GM12864 (cell line): ENCODE measurements around the gene EPHB3.

ENCODE experiments used
- DNase-seq: peaks from one replicate; pipeline ENCODE4 v3.0.0-alpha.2; 2011; ENCODE audit warnings: low read depth
- H3K4me3 ChIP-seq: 2 replicates; pipeline ENCODE4 v1.5.1; 2011; ENCODE audit warnings: mild to moderate bottlenecking, low read depth, low read length, control low read depth
- TF ChIP-seq, protein P1 (sequence below): IDR thresholded peaks from 2 replicates; pipeline ENCODE4 v1.5.1; 2011; ENCODE audit warnings: low read depth, mild to moderate bottlenecking, moderate library complexity, low read length, control low read depth, inconsistent platforms; ENCODE audit errors: missing control alignments

The EPHB3 gene

DNA sequence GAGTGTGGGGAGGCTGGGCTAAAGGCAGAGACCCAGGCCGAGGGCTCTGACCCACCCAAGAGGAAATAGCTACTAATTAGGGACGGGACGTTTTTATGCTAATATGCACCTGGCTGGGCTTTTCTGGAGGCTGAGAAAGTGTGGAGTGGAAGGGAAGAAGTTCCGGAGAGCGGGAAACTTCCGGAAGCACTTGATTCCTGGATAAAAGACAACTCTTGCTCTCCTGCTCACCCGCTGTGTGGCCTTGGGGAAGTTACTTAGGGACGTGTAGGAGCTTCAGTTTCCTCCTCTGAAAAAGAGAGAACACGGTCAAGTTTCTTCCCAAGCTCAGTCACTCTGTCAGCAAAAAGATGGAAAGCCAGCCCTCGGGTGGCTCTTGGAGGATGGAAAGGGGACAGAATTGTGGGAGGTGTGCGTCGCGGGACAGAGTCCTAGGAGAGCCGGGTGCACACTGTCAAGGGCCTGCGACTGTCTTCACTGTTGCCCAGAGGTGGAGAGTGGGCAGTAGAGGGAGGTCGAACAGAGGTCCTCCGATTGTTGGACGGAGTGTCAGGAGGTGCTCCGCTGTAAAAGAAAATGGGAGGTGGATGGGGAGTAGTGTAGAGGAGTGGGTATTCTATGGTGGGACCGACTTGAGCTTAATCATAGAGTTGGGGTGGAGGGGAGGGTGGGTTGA lies 43.2 kb downstream of the EPHB3 start:
- no peak for DNase-seq
- TF ChIP-seq, protein P1, sequence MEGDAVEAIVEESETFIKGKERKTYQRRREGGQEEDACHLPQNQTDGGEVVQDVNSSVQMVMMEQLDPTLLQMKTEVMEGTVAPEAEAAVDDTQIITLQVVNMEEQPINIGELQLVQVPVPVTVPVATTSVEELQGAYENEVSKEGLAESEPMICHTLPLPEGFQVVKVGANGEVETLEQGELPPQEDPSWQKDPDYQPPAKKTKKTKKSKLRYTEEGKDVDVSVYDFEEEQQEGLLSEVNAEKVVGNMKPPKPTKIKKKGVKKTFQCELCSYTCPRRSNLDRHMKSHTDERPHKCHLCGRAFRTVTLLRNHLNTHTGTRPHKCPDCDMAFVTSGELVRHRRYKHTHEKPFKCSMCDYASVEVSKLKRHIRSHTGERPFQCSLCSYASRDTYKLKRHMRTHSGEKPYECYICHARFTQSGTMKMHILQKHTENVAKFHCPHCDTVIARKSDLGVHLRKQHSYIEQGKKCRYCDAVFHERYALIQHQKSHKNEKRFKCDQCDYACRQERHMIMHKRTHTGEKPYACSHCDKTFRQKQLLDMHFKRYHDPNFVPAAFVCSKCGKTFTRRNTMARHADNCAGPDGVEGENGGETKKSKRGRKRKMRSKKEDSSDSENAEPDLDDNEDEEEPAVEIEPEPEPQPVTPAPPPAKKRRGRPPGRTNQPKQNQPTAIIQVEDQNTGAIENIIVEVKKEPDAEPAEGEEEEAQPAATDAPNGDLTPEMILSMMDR = no peak
- H3K4me3 ChIP-seq = no peak overlapping the region

DNA sequence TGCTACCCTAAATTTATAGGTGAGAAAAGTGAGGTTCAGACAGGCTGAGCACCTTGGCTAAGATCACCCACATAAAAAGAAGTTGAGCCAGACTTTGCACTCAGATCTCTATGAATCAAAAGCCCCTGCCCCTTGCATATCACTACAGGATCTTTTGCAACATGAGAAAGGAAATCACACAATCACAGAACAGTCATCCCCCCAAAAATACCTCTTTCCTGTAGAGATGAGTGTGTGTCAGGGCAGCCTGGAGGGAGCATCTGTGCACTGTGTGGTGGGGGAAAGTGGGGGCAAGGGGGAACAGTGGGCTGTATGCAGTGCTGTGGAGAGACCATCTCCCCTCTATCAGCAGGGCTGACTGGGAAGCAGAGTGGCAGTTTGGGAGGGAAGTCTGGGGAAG lies 46.6 kb downstream of the EPHB3 start:
- no peak for DNase-seq
- TF ChIP-seq, protein P1 = no peak
- no peak overlapping the region for H3K4me3 ChIP-seq

DNA sequence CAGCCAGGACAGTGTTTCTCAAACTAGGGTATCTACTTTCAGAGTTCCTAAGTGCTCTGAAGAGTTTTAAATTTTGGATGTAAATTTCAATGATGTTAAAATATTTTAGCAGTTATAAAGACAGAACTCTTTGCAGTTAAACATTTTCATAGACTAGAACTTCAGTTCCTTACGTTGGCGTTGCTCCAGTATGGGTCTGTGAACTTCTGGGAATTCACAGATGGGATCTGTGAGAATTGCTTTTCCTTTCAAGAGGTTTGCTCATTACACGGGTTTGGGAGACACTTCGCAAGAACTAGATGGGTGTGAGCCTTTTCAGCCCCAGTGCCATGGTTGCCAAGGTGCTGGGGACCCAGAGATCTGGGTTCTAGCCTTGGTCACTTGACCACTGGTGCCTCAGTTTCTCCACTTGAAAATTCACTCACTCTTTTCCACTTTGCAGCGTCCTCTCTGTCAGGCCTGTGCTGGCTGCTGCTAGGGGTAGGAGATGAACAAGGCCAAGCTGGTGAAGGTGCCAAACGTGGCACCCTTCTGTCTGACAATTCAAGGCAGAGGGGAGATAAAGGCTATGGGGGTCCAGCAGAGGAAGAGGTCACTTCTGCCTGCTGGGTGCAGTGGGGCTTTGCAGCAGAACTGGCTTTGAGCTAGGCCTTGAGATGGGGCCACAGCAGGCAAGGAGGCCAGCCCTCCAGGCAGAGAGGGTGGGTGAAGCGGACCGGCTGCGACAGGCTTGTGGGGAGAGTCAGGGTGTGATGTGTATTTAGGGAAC lies 48.1 kb downstream of the EPHB3 start:
- no peak overlapping the region for H3K4me3 ChIP-seq
- DNase-seq = no peak
- TF ChIP-seq, protein P1 = no peak

DNA sequence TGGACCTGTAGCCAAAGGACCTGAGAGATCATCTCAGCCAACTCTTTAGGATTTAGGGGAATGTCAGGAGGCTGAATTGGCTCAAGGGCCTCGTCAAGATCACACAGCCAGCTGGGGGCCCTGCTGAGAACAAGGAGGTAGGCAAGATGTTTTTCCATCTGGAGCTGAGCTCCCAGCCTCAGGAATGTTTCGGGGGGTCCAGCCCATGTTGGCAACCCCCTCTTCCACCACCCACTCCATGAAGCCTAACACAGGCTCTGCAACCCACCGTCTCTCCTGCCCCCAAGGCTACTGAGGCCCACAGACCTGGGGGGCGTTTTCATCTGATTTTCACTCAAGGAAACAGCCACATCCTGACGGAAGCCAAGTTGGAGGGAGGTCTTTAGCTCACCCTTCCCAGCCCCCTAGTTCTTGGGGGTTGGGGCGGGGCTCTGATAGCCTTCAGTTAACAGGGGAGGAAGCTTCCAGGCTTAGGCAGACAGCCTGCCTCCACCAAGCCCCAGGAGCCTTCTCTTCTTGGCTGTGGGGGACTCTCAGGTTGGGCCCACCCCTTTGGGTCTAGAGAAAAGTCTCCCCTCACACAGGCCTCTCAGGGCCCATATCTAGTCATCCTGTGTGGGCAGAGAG lies 48.8 kb downstream of the EPHB3 start:
- TF ChIP-seq, protein P1 = no peak
- no peak for DNase-seq
- H3K4me3 ChIP-seq = no peak overlapping the region

DNA sequence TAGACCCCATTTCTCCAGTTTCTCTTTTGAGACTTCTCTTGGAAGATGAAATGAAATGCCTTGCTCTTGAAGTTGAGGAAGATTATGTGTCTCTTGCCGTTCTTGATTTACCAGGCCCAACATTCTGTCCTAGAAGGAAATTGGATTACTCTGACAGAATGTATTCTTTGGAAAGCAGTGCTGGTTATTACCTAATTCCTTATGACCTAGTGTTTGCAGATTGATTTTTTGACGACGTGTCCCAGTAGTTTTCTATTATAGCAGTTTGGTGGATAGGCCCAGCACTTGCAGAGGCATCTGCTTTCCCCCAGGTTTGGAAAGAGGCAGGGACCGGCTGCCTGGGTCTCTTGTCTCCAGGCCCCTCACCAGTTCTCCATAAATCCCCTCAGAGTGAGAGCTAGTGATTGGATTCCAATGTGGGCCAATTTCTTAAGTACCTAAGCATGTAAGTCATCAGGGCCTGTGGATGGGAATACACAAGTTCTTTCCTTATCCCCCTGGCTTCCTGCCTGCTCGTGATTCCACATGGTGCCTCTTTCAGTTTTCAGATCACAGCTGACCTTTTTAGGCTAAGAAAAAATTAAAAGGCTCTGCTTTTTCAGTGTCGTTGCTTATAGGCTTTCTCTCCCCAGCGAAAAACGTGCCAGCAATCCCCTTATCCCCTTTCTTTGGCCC lies 50.2 kb downstream of the EPHB3 start:
- no peak overlapping the region for H3K4me3 ChIP-seq
- DNase-seq = no peak
- TF ChIP-seq, protein P1 = no peak

DNA sequence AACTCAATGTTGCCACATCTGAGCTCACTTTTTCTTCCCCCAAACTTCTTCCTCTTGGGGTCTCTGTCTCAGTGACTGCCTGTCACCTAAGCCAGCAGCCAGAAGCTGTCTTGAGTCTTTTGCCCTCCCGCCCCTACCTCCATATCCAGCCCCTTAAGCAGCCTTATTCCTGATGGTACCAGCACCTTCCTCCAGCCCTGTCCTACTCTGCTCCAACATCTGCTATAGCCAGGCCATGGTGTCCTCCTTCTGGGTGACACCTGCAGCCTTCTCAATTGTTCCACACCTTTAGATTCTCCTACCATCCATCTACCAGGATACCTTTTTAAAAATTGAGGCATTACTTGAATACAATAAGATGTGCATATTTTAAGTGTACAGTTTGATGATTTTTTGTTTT lies 53.8 kb downstream of the EPHB3 start:
- TF ChIP-seq, protein P1 = no peak
- DNase-seq = no peak

More for the DNA sequence above, 53.8 kb downstream of the EPHB3 start:
- no peak overlapping the region for H3K4me3 ChIP-seq
